Measurements from ENCODE around the gene ZNF850.
A peak's percentile ranks its signal among the peaks of the same experiment; 100 is the strongest.
"Not testable (repeated sequence)": the region's sequence is repeated elsewhere in the genome, so short reads cannot be mapped to it uniquely, and the experiment has no call there.

The ZNF850 gene

DNA sequence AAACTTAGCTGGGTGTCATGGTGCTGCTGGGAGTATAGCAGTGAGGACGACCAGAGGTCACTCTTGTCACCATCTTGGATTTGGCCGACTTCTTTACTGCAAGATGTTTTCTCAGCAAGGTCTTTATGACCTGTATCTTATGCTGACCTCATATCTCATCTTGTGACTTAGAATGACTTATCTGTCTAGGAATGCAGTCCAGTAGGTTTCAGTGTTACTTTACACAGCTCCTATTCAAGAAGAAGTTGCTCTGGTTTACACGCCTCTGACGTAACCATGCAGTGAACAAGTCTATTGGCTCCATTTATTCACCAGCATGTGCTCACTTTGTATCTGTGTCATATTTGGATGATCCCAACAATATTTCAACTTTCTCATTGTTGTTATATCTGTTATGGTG lies 26.7 kb downstream of the ZNF850 start:
- no peak for DNase-seq (ENCODE audit: extremely low read depth, low read depth)
- TF ChIP-seq, protein P1, sequence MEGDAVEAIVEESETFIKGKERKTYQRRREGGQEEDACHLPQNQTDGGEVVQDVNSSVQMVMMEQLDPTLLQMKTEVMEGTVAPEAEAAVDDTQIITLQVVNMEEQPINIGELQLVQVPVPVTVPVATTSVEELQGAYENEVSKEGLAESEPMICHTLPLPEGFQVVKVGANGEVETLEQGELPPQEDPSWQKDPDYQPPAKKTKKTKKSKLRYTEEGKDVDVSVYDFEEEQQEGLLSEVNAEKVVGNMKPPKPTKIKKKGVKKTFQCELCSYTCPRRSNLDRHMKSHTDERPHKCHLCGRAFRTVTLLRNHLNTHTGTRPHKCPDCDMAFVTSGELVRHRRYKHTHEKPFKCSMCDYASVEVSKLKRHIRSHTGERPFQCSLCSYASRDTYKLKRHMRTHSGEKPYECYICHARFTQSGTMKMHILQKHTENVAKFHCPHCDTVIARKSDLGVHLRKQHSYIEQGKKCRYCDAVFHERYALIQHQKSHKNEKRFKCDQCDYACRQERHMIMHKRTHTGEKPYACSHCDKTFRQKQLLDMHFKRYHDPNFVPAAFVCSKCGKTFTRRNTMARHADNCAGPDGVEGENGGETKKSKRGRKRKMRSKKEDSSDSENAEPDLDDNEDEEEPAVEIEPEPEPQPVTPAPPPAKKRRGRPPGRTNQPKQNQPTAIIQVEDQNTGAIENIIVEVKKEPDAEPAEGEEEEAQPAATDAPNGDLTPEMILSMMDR (IDR thresholded peaks at IDR 0.05; ENCODE audit: low read depth, low read length) = no peak

GRCh38 chr19:36736166-36736565 lies 36.4 kb downstream of the ZNF850 start:
- not testable (repeated sequence) for DNase-seq (ENCODE audit: extremely low read depth, low read depth)

DNA sequence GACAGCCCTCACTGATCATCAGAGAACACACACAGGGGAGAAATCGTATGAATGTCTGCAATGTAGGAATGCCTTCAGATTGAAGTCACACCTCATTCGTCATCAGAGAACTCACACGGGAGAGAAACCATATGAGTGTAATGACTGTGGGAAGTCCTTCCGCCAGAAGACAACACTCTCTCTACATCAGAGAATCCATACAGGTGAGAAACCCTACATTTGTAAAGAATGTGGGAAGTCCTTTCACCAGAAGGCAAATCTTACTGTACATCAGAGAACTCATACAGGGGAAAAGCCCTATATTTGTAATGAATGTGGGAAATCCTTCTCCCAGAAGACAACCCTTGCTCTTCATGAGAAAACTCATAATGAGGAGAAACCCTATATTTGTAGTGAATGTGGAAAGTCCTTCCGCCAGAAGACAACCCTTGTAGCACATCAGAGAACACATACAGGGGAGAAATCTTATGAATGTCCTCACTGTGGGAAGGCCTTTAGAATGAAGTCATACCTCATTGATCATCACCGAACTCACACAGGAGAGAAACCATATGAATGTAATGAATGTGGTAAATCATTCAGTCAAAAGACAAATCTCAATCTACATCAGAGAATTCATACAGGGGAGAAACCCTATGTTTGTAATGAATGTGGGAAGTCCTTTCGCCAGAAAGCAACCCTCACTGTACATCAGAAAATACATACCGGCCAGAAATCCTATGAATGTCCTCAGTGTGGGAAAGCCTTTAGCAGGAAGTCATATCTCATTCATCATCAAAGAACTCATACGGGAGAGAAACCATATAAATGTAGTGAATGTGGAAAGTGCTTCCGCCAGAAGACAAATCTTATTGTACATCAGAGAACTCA lies 52.7 kb downstream of the ZNF850 start:
- TF ChIP-seq, protein P1 (IDR thresholded peaks at IDR 0.05; ENCODE audit: low read depth, low read length) = no peak
- DNase-seq (ENCODE audit: extremely low read depth, low read depth) = no peak

GRCh38 chr19:36709423-36709822 lies 63.2 kb downstream of the ZNF850 start:
- no peak for DNase-seq (ENCODE audit: extremely low read depth, low read depth)

GRCh38 chr19:36707134-36707533 lies 65.5 kb downstream of the ZNF850 start:
- TF ChIP-seq, protein P1 (IDR thresholded peaks at IDR 0.05; ENCODE audit: low read depth, low read length) = no peak
- DNase-seq (ENCODE audit: extremely low read depth, low read depth) = no peak

More at GRCh38 chr19:36709423-36709822, 63.2 kb downstream of the ZNF850 start:
- TF ChIP-seq, protein P1 (IDR thresholded peaks at IDR 0.05; ENCODE audit: low read depth, low read length) = no peak

- TF ChIP-seq, protein P1 (IDR thresholded peaks at IDR 0.05; ENCODE audit: low read depth, low read length) = no peak
These were observed 84.5 kb downstream of the ZNF850 start for GRCh38 chr19:36688058-36688457.

GRCh38 chr19:36687214-36688056 lies 85.2 kb downstream of the ZNF850 start, which contains the start of gene ZNF567:
Gene ZNF567 (plus strand): TSS chr19:36687612. CDS start chr19:36694868, 7,256 bp downstream.
- TF ChIP-seq, protein P1 (IDR thresholded peaks at IDR 0.05; ENCODE audit: low read depth, low read length) = no peak
- peak; percentile 86 for DNase-seq (ENCODE audit: extremely low read depth, low read depth)

More at GRCh38 chr19:36688058-36688457, 84.5 kb downstream of the ZNF850 start:
- DNase-seq (ENCODE audit: extremely low read depth, low read depth) = no peak
